ENCODE results near the gene USP22.

Gene USP22

GRCh38 chr17:20987511-20987910 lies 55.3 kb downstream of the USP22 start:
- no CpG with 5 or more reads among the region's 5 CpGs for WGBS (ENCODE audit: extremely low coverage, insufficient coverage, insufficient read length)

GRCh38 chr17:20986767-20987510 lies 55.9 kb downstream of the USP22 start:
- H3K4ac ChIP-seq (ENCODE audit: low read depth, low read length): no peak overlapping the region
- no peak overlapping the region for H3K4me2 ChIP-seq (ENCODE audit: low read length)
- H3K9ac ChIP-seq (ENCODE audit: low read length): no peak overlapping the region
- no peak overlapping the region for H2BK5ac ChIP-seq (ENCODE audit: low read depth, low read length, poor library complexity)
- H4K12ac ChIP-seq (ENCODE audit: low read depth, low read length): no peak overlapping the region
- H4K8ac ChIP-seq (ENCODE audit: low read depth, low read length): no peak overlapping the region
- no peaks in the 10 kb centered on the region for H3K79me1 ChIP-seq (ENCODE audit: low read length)
- no peak overlapping the region for H4K91ac ChIP-seq (ENCODE audit: low read depth, low read length)
- no peak overlapping the region for H2AK5ac ChIP-seq (ENCODE audit: low read length)
- no peak overlapping the region for H3K27ac ChIP-seq (ENCODE audit: low read depth, low read length)
- H2BK12ac ChIP-seq (ENCODE audit: low read length): no peak overlapping the region
- no peak overlapping the region for H2BK120ac ChIP-seq (ENCODE audit: insufficient read depth, low read length, poor library complexity)
- no peaks in the 10 kb centered on the region for H3K4me1 ChIP-seq (ENCODE audit: control insufficient read depth in 1 of 2, insufficient read depth in 2 of 2, low read length in 2 of 2)
- H3K23ac ChIP-seq (ENCODE audit: low read length): no peak overlapping the region
- WGBS (ENCODE audit: extremely low coverage, insufficient coverage, insufficient read length): no CpG with 5 or more reads among the region's 7 CpGs
- H3K9me3 ChIP-seq (ENCODE audit: insufficient read depth, low read depth, low read length): peaks cover 2% of the 10 kb centered on the region
- no peaks in the 10 kb centered on the region for H3K27me3 ChIP-seq (ENCODE audit: insufficient read depth, low read length)
- no peak overlapping the region for H3K14ac ChIP-seq (ENCODE audit: low read length)
- no peak overlapping the region for H2AFZ ChIP-seq (ENCODE audit: insufficient read depth, low read length, poor library complexity)
- no peak for DNase-seq
- peaks cover 0 to 2% of the 10 kb centered on the region in 2 experiments for H3K36me3 ChIP-seq (ENCODE audit: control insufficient read depth in 1 of 2, insufficient read depth in 2 of 2, low read length in 2 of 2)
- H3K18ac ChIP-seq (ENCODE audit: low read length): no peak overlapping the region
- H3K4me3 ChIP-seq (ENCODE audit: low read depth, low read length): no peak overlapping the region
- H3K79me2 ChIP-seq (ENCODE audit: control insufficient read depth, insufficient read depth, low read length, poor library complexity): no peaks in the 10 kb centered on the region

More at GRCh38 chr17:20987511-20987910, 55.3 kb downstream of the USP22 start:
- no peaks in the 10 kb centered on the region for H3K79me1 ChIP-seq (ENCODE audit: low read length)
- no peak overlapping the region for H3K4me3 ChIP-seq (ENCODE audit: low read depth, low read length)
- no peak overlapping the region for H2AFZ ChIP-seq (ENCODE audit: insufficient read depth, low read length, poor library complexity)
- H3K4me1 ChIP-seq (ENCODE audit: control insufficient read depth in 1 of 2, insufficient read depth in 2 of 2, low read length in 2 of 2): no peaks in the 10 kb centered on the region
- H3K27ac ChIP-seq (ENCODE audit: low read depth, low read length): no peak overlapping the region
- no peak overlapping the region for H3K23ac ChIP-seq (ENCODE audit: low read length)
- H3K9me3 ChIP-seq (ENCODE audit: insufficient read depth, low read depth, low read length): peaks cover 2% of the 10 kb centered on the region
- H3K18ac ChIP-seq (ENCODE audit: low read length): no peak overlapping the region
- no peak overlapping the region for H2BK12ac ChIP-seq (ENCODE audit: low read length)
- no peak overlapping the region for H3K4ac ChIP-seq (ENCODE audit: low read depth, low read length)
- no peak overlapping the region for H3K4me2 ChIP-seq (ENCODE audit: low read length)
- no peak overlapping the region for H3K14ac ChIP-seq (ENCODE audit: low read length)
- no peak overlapping the region for H4K12ac ChIP-seq (ENCODE audit: low read depth, low read length)
- H2AK5ac ChIP-seq (ENCODE audit: low read length): no peak overlapping the region
- no peak for DNase-seq
- H4K91ac ChIP-seq (ENCODE audit: low read depth, low read length): no peak overlapping the region
- no peaks in the 10 kb centered on the region for H3K79me2 ChIP-seq (ENCODE audit: control insufficient read depth, insufficient read depth, low read length, poor library complexity)
- H3K36me3 ChIP-seq (ENCODE audit: control insufficient read depth in 1 of 2, insufficient read depth in 2 of 2, low read length in 2 of 2): no peaks in the 10 kb centered on the region
- no peak overlapping the region for H2BK5ac ChIP-seq (ENCODE audit: low read depth, low read length, poor library complexity)
- no peak overlapping the region for H3K9ac ChIP-seq (ENCODE audit: low read length)
- H2BK120ac ChIP-seq (ENCODE audit: insufficient read depth, low read length, poor library complexity): no peak overlapping the region
- H4K8ac ChIP-seq (ENCODE audit: low read depth, low read length): no peak overlapping the region
- no peaks in the 10 kb centered on the region for H3K27me3 ChIP-seq (ENCODE audit: insufficient read depth, low read length)

GRCh38 chr17:20983359-20983637 lies 59.5 kb downstream of the USP22 start:
- H4K8ac ChIP-seq (ENCODE audit: low read depth, low read length): no peak overlapping the region
- H2AK5ac ChIP-seq (ENCODE audit: low read length): no peak overlapping the region
- H3K4me1 ChIP-seq (ENCODE audit: control insufficient read depth in 1 of 2, insufficient read depth in 2 of 2, low read length in 2 of 2): no peaks in the 10 kb centered on the region
- DNase-seq: no peak
- no peak overlapping the region for H3K14ac ChIP-seq (ENCODE audit: low read length)
- H2BK5ac ChIP-seq (ENCODE audit: low read depth, low read length, poor library complexity): no peak overlapping the region
- no peak overlapping the region for H3K18ac ChIP-seq (ENCODE audit: low read length)
- H3K36me3 ChIP-seq (ENCODE audit: control insufficient read depth in 1 of 2, insufficient read depth in 2 of 2, low read length in 2 of 2): peaks cover 0 to 2% of the 10 kb centered on the region in 2 experiments
- H3K79me2 ChIP-seq (ENCODE audit: control insufficient read depth, insufficient read depth, low read length, poor library complexity): no peaks in the 10 kb centered on the region
- no peak overlapping the region for H3K4ac ChIP-seq (ENCODE audit: low read depth, low read length)
- H3K4me2 ChIP-seq (ENCODE audit: low read length): no peak overlapping the region
- H2BK12ac ChIP-seq (ENCODE audit: low read length): no peak overlapping the region
- H3K9me3 ChIP-seq (ENCODE audit: insufficient read depth, low read depth, low read length): peaks cover 2% of the 10 kb centered on the region
- H2BK120ac ChIP-seq (ENCODE audit: insufficient read depth, low read length, poor library complexity): no peak overlapping the region
- H3K4me3 ChIP-seq (ENCODE audit: low read depth, low read length): no peak overlapping the region
- H3K27ac ChIP-seq (ENCODE audit: low read depth, low read length): no peak overlapping the region
- no peaks in the 10 kb centered on the region for H3K27me3 ChIP-seq (ENCODE audit: insufficient read depth, low read length)
- no peak overlapping the region for H4K12ac ChIP-seq (ENCODE audit: low read depth, low read length)
- no peaks in the 10 kb centered on the region for H3K79me1 ChIP-seq (ENCODE audit: low read length)
- no peak overlapping the region for H3K9ac ChIP-seq (ENCODE audit: low read length)
- H3K23ac ChIP-seq (ENCODE audit: low read length): no peak overlapping the region
- WGBS (ENCODE audit: extremely low coverage, insufficient coverage, insufficient read length): no CpG with 5 or more reads among the region's 3 CpGs
- no peak overlapping the region for H4K91ac ChIP-seq (ENCODE audit: low read depth, low read length)
- H2AFZ ChIP-seq (ENCODE audit: insufficient read depth, low read length, poor library complexity): no peak overlapping the region

- no peaks in the 10 kb centered on the region for H3K79me2 ChIP-seq (ENCODE audit: control insufficient read depth, insufficient read depth, low read length, poor library complexity)
- no peak for DNase-seq
- no peak overlapping the region for H2BK120ac ChIP-seq (ENCODE audit: insufficient read depth, low read length, poor library complexity)
- no peak overlapping the region for H4K12ac ChIP-seq (ENCODE audit: low read depth, low read length)
- H2AFZ ChIP-seq (ENCODE audit: insufficient read depth, low read length, poor library complexity): no peak overlapping the region
- peaks cover 0 to 2% of the 10 kb centered on the region in 2 experiments for H3K36me3 ChIP-seq (ENCODE audit: control insufficient read depth in 1 of 2, insufficient read depth in 2 of 2, low read length in 2 of 2)
- no peaks in the 10 kb centered on the region for H3K27me3 ChIP-seq (ENCODE audit: insufficient read depth, low read length)
- H4K91ac ChIP-seq (ENCODE audit: low read depth, low read length): no peak overlapping the region
- H2BK12ac ChIP-seq (ENCODE audit: low read length): no peak overlapping the region
- no peak overlapping the region for H3K4ac ChIP-seq (ENCODE audit: low read depth, low read length)
- no peak overlapping the region for H4K8ac ChIP-seq (ENCODE audit: low read depth, low read length)
- WGBS (ENCODE audit: extremely low coverage, insufficient coverage, insufficient read length): no CpG with 5 or more reads among the region's 17 CpGs
- H2AK5ac ChIP-seq (ENCODE audit: low read length): no peak overlapping the region
- no peaks in the 10 kb centered on the region for H3K4me1 ChIP-seq (ENCODE audit: control insufficient read depth in 1 of 2, insufficient read depth in 2 of 2, low read length in 2 of 2)
- no peak overlapping the region for H3K9ac ChIP-seq (ENCODE audit: low read length)
- H2BK5ac ChIP-seq (ENCODE audit: low read depth, low read length, poor library complexity): no peak overlapping the region
- H3K14ac ChIP-seq (ENCODE audit: low read length): no peak overlapping the region
- no peak overlapping the region for H3K23ac ChIP-seq (ENCODE audit: low read length)
- H3K18ac ChIP-seq (ENCODE audit: low read length): no peak overlapping the region
- peaks cover 2% of the 10 kb centered on the region for H3K9me3 ChIP-seq (ENCODE audit: insufficient read depth, low read depth, low read length)
- no peak overlapping the region for H3K4me3 ChIP-seq (ENCODE audit: low read depth, low read length)
- H3K4me2 ChIP-seq (ENCODE audit: low read length): no peak overlapping the region
- H3K79me1 ChIP-seq (ENCODE audit: low read length): no peaks in the 10 kb centered on the region
- no peak overlapping the region for H3K27ac ChIP-seq (ENCODE audit: low read depth, low read length)
Measured at GRCh38 chr17:20982589-20983358, 60.0 kb downstream of the USP22 start.
